HepG2 (cell line): ENCODE results near the gene STIP1. TPM values are rescaled to one million over a fixed set of nuclear protein-coding genes. Genes with fewer than 3 reads are reported as not detected.
A peak's percentile ranks its signal among the peaks of the same experiment; 100 is the strongest.

Experiments used
- AKAP8 ChIP-seq: sonication (generic); formaldehyde crosslinking; IDR thresholded peaks from 2 replicates; pipeline ENCODE4 v1.5.1; 2020; ENCODE audit warnings: mild to moderate bottlenecking, missing genetic modification reagents
- ATRX ChIP-seq: sonication (generic); formaldehyde crosslinking; IDR thresholded peaks from 2 replicates; pipeline ENCODE4 v1.4.0; 2020; ENCODE audit warnings: missing genetic modification reagents, borderline replicate concordance
- E2F1 ChIP-seq: sonication (generic); formaldehyde crosslinking; IDR thresholded peaks from 2 replicates; pipeline ENCODE4 v1.5.0; 2020; ENCODE audit warnings: missing genetic modification reagents
- GPN1 ChIP-seq: sonication (generic); formaldehyde crosslinking; IDR thresholded peaks from 2 replicates; pipeline ENCODE4 v1.5.1; 2020; ENCODE audit warnings: missing genetic modification reagents, borderline replicate concordance
- MED13 ChIP-seq: sonication (generic); formaldehyde crosslinking; IDR thresholded peaks from 2 replicates; pipeline ENCODE4 v1.5.0; 2020; ENCODE audit warnings: missing genetic modification reagents
- MIER3 ChIP-seq: IDR thresholded peaks from 2 replicates; pipeline ENCODE4 v1.6.1; 2016; ENCODE audit warnings: missing compliant biosample characterization, borderline replicate concordance
- MLXIP ChIP-seq: sonication (generic); formaldehyde crosslinking; IDR thresholded peaks from 2 replicates; pipeline ENCODE4 v1.9.0; 2021; ENCODE audit warnings: missing genetic modification reagents, borderline replicate concordance
- MTA3 ChIP-seq: sonication (generic); formaldehyde crosslinking; IDR thresholded peaks from 2 replicates; pipeline ENCODE4 v1.4.0; 2020; ENCODE audit warnings: missing genetic modification reagents
- RAD21 ChIP-seq: fragments of 450-650 bp; formaldehyde crosslinking; IDR thresholded peaks from 2 replicates; pipeline ENCODE4 v1.5.0; 2020; ENCODE audit warnings: mild to moderate bottlenecking
- RARG ChIP-seq: sonication (generic); formaldehyde crosslinking; IDR thresholded peaks from 2 replicates; pipeline ENCODE4 v1.4.0; 2020; ENCODE audit warnings: low read depth, mild to moderate bottlenecking, missing genetic modification reagents
- SATB2 ChIP-seq: sonication (generic); formaldehyde crosslinking; IDR thresholded peaks from 2 replicates; pipeline ENCODE4 v1.5.0; 2020; ENCODE audit warnings: missing genetic modification reagents
- SKI ChIP-seq: fragments of 450-650 bp; IDR thresholded peaks from one replicate; pipeline ENCODE4 v1.6.1; 2018; ENCODE audit warnings: mild to moderate bottlenecking; ENCODE audit not compliant: partially characterized antibody
- STAG1 ChIP-seq: sonication (generic); formaldehyde crosslinking; IDR thresholded peaks from 2 replicates; pipeline ENCODE4 v1.4.0; 2020; ENCODE audit warnings: missing genetic modification reagents
- ZBTB34 ChIP-seq: sonication (generic); formaldehyde crosslinking; IDR thresholded peaks from 2 replicates; pipeline ENCODE4 v1.8.0; 2022; ENCODE audit warnings: mild to moderate bottlenecking, missing genetic modification reagents
- ZNF264 ChIP-seq: sonication (generic); formaldehyde crosslinking; IDR thresholded peaks from 2 replicates; pipeline ENCODE4 v1.4.0; 2020; ENCODE audit warnings: missing genetic modification reagents
- ZNF414 ChIP-seq: sonication (generic); formaldehyde crosslinking; IDR thresholded peaks from 2 replicates; pipeline ENCODE4 v1.5.0; 2020; ENCODE audit warnings: missing genetic modification reagents
- ZNF484 ChIP-seq: sonication (generic); formaldehyde crosslinking; IDR thresholded peaks from 2 replicates; pipeline ENCODE4 v1.5.1; 2020; ENCODE audit warnings: mild to moderate bottlenecking, low read depth, missing genetic modification reagents, borderline replicate concordance
- ZNF510 ChIP-seq: sonication (generic); formaldehyde crosslinking; IDR thresholded peaks from 2 replicates; pipeline ENCODE4 v1.4.0; 2020; ENCODE audit warnings: low read depth, mild to moderate bottlenecking, missing genetic modification reagents
- ZNF619 ChIP-seq: sonication (generic); formaldehyde crosslinking; IDR thresholded peaks from 2 replicates; pipeline ENCODE4 v1.4.0; 2020; ENCODE audit warnings: mild to moderate bottlenecking, missing genetic modification reagents
- ZNF670 ChIP-seq: sonication (generic); formaldehyde crosslinking; IDR thresholded peaks from 2 replicates; pipeline ENCODE4 v1.8.0; 2022; ENCODE audit warnings: mild to moderate bottlenecking, missing genetic modification reagents, borderline replicate concordance
- ZSCAN22 ChIP-seq: sonication (generic); formaldehyde crosslinking; IDR thresholded peaks from 2 replicates; pipeline ENCODE4 v1.4.0; 2020; ENCODE audit warnings: mild to moderate bottlenecking, missing genetic modification reagents
- ZSCAN30 ChIP-seq: sonication (generic); formaldehyde crosslinking; IDR thresholded peaks from 2 replicates; pipeline ENCODE4 v1.5.0; 2020; ENCODE audit warnings: mild to moderate bottlenecking, missing genetic modification reagents
- polyA plus RNA-seq, 8 experiments: library from polyadenylated mRNA; depleted of rRNA in 3 of 8; stranded (reverse) in 7 of 8; unstranded in 1 of 8; fragments of >200 nt; fragmentation: Illumina TruSeq in 4 of 8; extraction: Trizol in 4 of 8; gene quantifications; 2 replicates each; pipeline versions ENCODE4 v1.2.1 to v1.2.3, GENCODE V29; 2011 to 2016; ENCODE audit warnings: low read depth in 4 of 8, missing spikeins in 1 of 8, mixed read lengths in 1 of 8; ENCODE audit not compliant: insufficient read depth in 1 of 8
- total RNA-seq, 5 experiments: library from RNA; depleted of rRNA; stranded (reverse); fragments of >200 nt; fragmentation: Illumina TruSeq; extraction: Trizol; gene quantifications; 2 replicates each; pipeline ENCODE4 v1.2.3, GENCODE V29; 2016; ENCODE audit warnings: low read depth in 1 of 5

Gene STIP1
- total and polyA plus RNA-seq, 2 of the 13 experiments (the other 11 are each of a cell fraction or from before 2014, with no cell fraction given), result 81.1 to 217 TPM

GRCh38 chr11:64185175-64185692 is 737 bp upstream of the STIP1 start (continued):
- TF ChIP-seq MTA3 (CRISPR knock-in tag) (0 out of 2 replicates have a peak, but pooled peaks have one; percentile 77), ZNF619 (CRISPR knock-in tag) (peak; percentile 99), MED13 (CRISPR knock-in tag) (no peak), ZNF414 (peak; percentile 31; the same call in 1 of the 2 replicates), ZNF264 (0 out of 2 replicates have a peak, but pooled peaks have one; percentile 60), ZBTB34 (CRISPR knock-in tag) (peak; percentile 92), SKI (peak; percentile 73), ZSCAN30 (peak; percentile 68; the same call in 1 of the 2 replicates), MIER3 (CRISPR knock-in tag) (peak; percentile 23; the same call in 1 of the 2 replicates), ATRX (CRISPR knock-in tag) (no peak), E2F1 (CRISPR knock-in tag) (0 out of 2 replicates have a peak, but pooled peaks have one; percentile 13), AKAP8 (CRISPR knock-in tag) (0 out of 2 replicates have a peak, but pooled peaks have one; percentile 62), SATB2 (peak; percentile 86; the same call in 1 of the 2 replicates), GPN1 (CRISPR knock-in tag) (no peak), RARG (CRISPR knock-in tag) (0 out of 2 replicates have a peak, but pooled peaks have one; percentile 76), ZNF510 (CRISPR knock-in tag) (peak; percentile 93; the same call in 1 of the 2 replicates), ZSCAN22 (CRISPR knock-in tag) (peak; percentile 85), STAG1 (CRISPR knock-in tag) (no peak), ZNF484 (CRISPR knock-in tag) (no peak), MLXIP (0 out of 2 replicates have a peak, but pooled peaks have one; percentile 40), ZNF670 (CRISPR knock-in tag) (peak; percentile 93; the same call in 1 of the 2 replicates), RAD21 (CRISPR knock-in tag) (peak; percentile 81)
